Raji (cell line): Measurements from ENCODE around the gene FBXO7.

Experiments used
- POLR2A ChIP-seq: IDR thresholded peaks from 2 replicates; pipeline ENCODE4 v1.6.1; 2011; ENCODE audit warnings: low read depth, low read length, control low read depth; ENCODE audit not compliant: insufficient read depth

The FBXO7 gene

DNA sequence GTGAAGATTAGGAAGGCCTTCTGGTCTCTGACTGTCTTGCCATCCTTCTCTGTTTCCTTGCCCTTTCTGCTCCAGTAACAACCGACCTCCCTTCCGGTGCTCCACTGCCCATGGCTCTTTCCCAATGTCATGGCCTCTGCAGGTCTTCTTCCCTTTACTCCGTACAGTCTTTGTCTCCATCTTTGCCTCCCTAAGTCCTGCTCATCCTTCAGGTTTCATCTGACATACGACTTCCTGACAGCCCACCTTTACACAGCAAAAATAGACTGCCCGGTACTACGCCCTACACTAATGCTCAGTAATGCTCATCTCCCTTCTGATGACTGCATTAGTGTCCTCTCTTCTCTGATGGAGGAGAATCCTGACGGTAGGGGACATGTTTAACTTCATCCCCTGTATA lies 63.9 kb downstream of the FBXO7 start:
- TF ChIP-seq POLR2A: no peak

DNA sequence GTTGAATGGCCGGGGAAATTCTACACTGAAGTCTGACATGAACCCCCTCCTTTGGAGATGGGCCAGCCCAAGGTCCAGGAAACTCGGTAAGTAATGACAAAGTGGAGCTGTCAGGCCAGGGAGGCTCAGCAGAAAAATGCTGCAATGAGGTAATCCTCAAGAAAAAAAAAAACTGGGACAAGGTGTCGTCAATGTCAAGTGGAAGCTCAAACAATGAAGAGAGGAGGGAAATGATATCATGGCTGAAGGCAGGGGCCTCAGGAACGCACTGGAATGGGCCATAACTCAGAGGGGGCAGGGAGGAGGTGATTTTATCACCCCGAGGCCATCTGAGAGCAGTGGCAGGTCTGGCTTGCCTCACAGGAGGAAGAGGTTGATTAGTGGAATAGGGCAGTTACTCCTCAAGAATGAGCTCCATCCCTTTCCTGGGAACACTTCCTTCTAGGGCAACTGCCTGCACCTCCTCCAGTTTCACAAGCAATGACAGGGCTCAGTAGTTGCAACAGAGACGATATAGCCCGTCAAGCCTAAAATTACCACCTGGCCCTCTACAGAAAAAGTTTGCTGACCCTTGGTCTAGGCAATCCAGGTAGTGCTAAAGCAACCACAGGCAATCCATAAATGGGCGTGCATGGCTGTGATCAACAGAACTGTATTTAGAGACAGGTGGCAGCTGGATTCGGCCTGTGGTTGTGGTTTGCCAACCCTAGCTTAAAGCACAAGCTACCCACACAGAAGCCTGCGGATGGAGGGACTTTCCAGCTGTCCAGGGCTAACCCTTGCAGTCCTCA lies 65.2 kb downstream of the FBXO7 start:
- no peak for TF ChIP-seq POLR2A

DNA sequence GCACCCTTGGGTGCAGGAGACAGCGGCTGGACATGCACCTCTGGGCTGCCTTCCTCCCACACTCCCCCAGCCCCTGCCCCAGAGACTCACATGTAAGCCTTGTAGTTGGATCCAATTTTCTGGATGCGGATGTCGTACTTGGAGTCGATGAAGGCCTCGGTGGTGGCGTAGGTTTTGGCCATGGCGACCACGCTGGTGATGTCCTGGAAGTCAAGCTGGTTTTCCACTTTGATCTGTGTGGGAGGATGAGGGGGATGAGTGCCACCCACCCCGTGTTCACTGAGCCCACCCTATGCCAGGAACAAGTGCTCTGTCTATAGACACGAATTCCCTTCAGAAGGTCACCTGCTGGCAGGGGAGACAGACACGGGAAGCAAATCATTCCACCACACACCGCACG lies 66.9 kb downstream of the FBXO7 start:
- no peak for TF ChIP-seq POLR2A

DNA sequence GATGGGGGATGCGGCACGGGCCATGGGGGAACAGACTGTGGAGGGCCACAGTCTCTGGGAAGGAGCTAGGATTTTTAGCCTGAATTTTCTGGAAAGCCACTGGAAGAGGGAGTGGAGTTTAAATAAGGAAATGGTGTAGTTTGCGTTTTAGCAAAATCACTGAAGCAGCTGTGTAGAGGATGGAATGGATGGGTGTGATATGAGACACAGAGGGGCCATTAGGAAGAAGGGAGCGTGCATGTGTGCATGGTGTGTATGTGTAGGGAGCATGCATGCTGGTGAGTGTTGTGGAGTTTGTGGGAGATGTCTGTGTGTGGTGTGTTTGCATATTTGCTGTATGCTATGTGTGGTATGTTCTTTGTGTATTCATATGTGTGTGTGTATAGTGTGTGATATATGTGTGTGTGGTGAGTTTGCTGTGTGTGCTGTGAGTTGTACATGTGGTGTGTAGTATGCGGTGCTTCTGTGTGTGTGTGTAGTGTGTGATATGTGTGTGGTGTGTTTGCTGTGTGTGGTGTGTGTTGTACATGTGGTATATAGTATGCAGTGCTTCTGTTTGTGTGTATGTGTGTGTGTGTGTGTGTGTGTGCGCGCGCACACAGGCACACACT lies 67.6 kb downstream of the FBXO7 start:
- no peak for TF ChIP-seq POLR2A

DNA sequence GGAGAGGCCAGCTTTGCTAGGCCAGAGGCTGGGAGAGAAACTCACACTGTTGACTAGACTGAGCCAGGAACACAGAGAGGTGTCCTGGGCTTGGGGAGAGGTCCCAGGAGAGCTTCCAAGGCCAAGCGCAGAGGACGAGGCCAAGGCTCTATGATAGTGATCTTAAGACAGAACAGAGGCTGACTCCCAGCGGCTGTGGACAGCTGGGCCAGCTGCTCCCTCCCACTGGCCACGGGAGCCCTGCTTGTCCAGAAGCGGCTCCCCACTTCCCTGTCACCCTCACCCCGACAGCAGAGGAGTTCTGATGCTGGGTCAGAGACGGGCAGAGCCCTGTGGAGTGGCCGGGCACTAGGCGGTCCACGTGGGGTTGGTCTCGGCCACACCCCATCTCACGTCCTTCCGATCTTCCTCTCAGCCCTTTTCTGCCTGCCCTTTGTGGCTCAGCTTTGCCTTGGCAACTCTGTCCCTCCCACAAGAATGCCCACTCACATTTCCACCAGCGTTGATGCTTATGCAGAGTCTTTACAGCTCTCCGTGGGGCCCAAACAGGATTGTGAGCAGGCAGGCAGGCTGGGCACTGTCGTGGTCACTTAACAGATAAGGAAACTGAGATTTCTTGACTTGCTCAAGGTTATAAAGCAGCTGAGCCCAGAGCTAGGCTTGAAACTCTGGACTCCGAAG lies 68.2 kb downstream of the FBXO7 start:
- TF ChIP-seq POLR2A: no peak

DNA sequence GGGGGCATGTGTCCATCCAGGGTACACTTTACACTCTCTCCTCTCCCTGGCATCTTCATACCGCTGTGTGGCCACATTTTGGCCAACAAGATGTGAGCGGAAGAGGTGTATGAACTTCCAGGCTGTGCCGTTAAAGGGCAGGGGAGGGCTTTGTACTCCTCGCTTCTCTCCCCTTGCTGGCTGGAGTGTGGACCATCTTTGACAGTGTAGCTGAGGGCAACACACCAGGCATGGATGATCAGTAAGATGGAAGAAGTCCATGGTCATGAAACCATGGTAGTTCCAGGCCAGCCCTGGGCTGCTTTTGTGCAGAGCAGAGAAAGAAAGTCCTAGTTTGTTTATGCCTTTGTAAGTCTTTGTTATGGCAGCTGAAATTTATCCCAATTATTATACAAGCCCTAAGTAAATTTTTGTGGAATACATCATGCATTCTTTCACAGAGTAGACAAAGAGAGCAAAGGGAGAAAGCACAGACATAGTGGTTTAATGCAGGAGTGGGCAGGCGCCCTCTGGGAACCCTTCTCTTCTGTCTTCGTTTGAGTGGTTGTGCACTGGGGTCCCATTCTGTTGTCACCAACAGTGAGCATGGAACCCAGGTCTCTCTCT lies 70.4 kb downstream of the FBXO7 start:
- no peak for TF ChIP-seq POLR2A

DNA sequence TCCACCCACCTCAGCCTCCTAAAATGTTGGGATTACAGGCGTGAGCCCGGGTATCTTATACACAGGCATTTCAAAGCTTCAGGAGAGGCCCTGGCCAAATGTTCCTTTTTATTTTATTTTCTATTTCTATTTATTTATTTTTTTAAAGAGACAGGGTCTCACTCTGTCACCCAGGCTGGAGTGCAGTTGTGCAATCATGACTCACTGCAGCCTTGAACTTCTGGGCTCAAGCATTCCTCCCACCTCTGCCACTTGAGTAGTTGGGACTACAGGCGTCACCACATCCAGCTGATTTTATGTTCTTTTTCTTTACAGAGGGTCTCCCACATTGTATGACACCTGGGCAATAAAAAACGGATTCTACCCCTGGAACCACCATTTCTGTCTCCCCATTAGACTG lies 71.2 kb downstream of the FBXO7 start:
- no peak for TF ChIP-seq POLR2A

DNA sequence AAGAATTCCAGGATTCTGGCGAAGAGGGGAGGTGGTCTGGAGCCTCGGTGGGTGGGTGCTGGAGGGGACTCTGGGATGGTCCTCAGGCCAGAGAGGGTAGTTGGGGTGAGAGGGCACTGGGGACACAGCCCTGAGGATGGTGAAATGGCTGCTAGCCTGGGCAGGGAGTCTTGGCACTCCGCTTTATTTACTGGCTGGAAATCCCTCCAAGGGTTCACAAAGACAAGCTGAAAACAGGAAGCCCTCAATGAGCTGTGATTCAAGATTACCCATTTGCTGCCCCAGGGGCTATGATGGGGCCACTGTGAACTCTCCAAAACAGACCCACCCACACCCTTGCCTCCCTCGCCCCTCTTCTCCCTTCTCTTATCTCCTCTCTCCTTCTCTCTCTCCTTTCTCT lies 71.9 kb downstream of the FBXO7 start:
- TF ChIP-seq POLR2A: no peak

DNA sequence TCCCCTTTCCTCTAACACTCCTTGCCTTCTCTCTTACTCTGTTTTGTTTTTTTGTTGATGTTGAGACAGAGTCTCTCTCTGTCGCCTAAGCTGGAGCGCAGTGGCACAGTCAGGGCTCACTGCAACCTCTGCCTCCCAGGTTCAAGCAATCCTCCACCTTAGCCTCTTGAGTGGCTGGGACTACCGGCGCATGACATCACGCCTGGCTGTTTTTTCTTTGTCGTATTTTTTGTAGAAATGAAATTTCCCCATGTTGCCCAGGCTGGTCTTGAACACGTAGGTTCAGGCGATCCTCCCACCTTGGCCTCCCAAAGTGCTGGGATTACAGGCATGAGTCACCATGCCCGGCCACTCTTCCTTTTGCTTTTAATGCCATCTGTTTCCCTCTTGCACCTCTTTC lies 72.3 kb downstream of the FBXO7 start:
- TF ChIP-seq POLR2A: no peak

DNA sequence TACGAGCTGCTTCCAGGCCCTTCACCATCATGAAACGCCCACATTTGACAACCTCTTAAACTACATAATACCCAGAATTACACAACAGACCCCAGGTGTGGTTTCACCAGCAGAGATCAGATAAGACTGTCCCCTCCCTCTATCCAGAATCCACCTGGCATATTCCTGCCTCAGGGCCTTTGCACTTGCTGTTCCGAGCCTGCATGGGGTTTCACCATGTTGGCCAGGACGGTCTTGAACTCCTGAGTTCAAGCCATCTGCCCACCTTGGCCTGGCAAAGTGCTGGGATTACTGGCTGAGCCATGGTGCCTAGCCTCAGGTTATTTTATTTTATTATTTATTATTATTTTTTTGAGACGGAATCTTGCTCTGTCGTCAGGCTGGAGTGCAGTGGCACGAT lies 73.4 kb downstream of the FBXO7 start:
- TF ChIP-seq POLR2A: no peak
